DOHH2 (cell line): Measurements from ENCODE around the gene ZSWIM1.

Experiments used
- EZH2phosphoT487 ChIP-seq: fragments of 200-600 bp; sonication (generic); IDR thresholded peaks from 2 replicates; pipeline ENCODE4 v1.6.1; 2017; ENCODE audit warnings: borderline replicate concordance, mild to moderate bottlenecking, antibody characterized with exemption, low read length, moderate library complexity, mixed read lengths
- TF ChIP-seq, protein P1 (sequence below): fragments of 200-600 bp; sonication (generic); IDR thresholded peaks from one replicate; pipeline ENCODE4 v1.5.1; 2014; ENCODE audit warnings: antibody characterized with exemption, mild to moderate bottlenecking, low read depth, low read length; ENCODE audit not compliant: poor library complexity, severe bottlenecking

DNA sequence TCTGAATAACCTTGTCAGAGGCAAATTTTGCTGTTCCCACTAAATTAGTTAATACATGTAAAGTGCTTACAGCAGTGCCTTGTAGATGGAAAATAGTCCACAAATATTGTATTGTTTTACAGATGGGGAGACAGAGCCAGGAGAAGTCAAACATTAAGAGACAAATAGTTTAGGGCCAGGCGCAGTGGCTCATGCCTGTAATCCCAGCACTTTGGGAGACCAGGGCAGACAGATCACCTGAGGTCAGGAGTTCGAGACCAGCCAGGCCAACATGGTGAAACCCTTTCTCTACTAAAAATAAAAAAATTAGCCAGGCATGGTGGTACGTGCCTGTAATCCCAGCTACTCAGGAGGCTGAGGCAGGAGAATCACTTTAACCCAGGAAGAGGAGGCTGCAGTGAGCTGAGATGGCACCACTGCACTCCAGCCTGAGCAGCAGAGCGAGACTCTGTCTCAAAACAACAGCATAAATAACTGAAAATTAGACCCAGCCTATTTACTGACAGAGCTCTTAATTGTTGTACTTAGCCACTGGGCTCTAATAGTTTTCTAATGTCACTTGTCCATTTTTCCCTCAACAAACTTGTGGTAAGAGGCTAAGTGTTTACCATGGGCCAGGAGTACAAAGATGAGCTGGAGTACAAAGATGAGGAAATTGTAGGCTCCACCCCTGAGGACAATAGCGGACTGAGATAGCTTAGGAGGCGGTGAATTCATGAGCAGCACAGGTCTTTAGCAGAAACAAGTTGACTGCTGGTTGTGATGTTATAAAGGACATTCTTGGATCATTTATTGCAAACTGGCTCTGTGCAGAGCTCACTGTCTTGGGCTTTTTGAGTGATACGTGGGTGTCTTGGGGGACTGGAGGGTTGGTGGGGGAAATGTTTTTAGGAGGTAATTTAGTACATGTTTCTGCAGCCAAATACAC, 17.2 kb upstream of the ZSWIM1 start:
- TF ChIP-seq, protein P1, sequence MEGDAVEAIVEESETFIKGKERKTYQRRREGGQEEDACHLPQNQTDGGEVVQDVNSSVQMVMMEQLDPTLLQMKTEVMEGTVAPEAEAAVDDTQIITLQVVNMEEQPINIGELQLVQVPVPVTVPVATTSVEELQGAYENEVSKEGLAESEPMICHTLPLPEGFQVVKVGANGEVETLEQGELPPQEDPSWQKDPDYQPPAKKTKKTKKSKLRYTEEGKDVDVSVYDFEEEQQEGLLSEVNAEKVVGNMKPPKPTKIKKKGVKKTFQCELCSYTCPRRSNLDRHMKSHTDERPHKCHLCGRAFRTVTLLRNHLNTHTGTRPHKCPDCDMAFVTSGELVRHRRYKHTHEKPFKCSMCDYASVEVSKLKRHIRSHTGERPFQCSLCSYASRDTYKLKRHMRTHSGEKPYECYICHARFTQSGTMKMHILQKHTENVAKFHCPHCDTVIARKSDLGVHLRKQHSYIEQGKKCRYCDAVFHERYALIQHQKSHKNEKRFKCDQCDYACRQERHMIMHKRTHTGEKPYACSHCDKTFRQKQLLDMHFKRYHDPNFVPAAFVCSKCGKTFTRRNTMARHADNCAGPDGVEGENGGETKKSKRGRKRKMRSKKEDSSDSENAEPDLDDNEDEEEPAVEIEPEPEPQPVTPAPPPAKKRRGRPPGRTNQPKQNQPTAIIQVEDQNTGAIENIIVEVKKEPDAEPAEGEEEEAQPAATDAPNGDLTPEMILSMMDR, result no peak
- TF ChIP-seq EZH2phosphoT487, result no peak
